GM21529 (cell line): ENCODE results near the gene CCDC51.
"Not testable (repeated sequence)": the region's sequence is repeated elsewhere in the genome, so short reads cannot be mapped to it uniquely, and the experiment has no call there.

Experiments
- ATAC-seq: cut with Tn5 transposase; IDR thresholded peaks from one replicate; pipeline ENCODE4 v1.9.1; 2021; ENCODE audit not compliant: unreplicated experiment

The CCDC51 gene

GRCh38 chr3:48439820-48440589 lies at the start of gene CCDC51, which contains the start of gene TMA7:
CCDC51 (minus strand) TSS chr3:48440119; CDS start chr3:48435128, 4,991 bp downstream.
TMA7 (plus strand) TSS chr3:48440257; CDS start chr3:48440297, 40 bp downstream.
- peak; percentile 94 for ATAC-seq

DNA sequence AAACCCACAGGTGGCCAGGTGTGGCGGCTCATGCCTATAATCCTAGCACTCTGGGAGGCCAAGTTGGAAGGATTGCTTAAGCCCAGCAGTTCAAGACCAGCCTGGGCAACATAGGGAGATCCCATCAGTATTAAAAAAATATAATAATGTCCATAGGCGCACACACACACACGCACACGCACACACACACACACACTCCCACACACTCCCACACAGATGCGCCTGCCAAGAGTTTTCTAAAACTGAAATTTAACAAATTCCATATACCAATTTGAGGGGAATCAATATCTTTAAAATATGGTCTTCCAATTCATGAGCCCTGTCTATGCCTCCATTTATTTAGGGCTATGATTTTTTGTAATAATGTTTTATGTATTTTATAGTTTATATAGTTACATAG lies 47.0 kb upstream of the CCDC51 start:
- ATAC-seq, result no peak

- ATAC-seq, result not testable (repeated sequence)
These were observed 42.9 kb upstream of the CCDC51 start for GRCh38 chr3:48482822-48483221.

DNA sequence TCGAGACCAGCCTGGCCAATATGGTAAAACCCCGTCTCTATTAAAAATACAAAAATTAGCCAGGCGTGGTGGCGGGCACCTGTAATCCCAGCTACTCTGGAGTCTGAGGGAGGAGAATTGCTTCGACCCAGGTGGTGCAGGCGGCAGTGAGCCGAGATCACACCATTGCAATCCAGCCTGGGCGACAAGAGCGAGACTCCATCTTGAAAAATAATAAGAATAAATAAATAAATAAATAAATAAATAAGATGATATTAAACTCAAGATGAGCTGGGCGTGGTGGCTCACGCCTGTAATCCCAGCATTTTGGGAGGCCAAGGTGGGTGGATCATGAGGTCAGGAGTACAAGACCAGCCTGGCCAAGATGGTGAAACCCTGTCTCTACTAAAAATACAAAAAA lies 41.0 kb upstream of the CCDC51 start:
- not testable (repeated sequence) for ATAC-seq

GRCh38 chr3:48478626-48479555 lies 39.0 kb upstream of the CCDC51 start:
- ATAC-seq, result no peak

GRCh38 chr3:48477959-48478520 lies 38.1 kb upstream of the CCDC51 start:
- ATAC-seq, result no peak

DNA sequence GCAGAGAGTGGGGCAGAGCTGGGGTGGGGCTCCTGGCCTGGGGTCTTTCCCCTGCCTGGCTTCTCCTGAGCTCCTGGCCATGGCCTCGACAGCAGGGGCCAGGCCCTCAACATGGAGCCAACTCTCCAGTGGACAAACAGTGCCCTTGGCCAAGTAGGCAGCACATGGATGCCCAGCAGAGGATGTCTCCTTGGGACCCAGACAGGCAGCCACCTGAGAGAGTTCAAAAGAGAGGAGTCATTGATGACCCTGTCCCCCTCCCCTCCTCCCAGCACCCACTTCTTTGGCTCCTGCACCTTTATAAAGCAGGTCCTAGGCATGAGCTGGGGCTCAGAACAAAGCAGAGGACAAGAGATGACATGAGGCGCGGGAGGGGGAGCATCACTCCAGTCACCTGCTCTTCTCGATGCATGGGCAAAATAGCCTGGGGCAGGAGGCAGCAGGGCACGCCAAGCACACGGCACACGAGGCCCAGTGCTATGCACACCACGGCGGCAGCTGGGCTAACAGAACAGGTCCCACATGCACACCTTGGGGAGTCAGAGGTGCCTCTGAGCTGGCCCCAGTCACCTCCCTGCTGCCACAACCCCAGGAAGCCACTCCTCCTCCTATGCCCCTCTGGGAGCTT lies 36.6 kb upstream of the CCDC51 start:
- ATAC-seq, result no peak

GRCh38 chr3:48475188-48475587 lies 35.3 kb upstream of the CCDC51 start:
- ATAC-seq, result no peak

- no peak for ATAC-seq
These were observed 34.7 kb upstream of the CCDC51 start for GRCh38 chr3:48474619-48475018.

DNA sequence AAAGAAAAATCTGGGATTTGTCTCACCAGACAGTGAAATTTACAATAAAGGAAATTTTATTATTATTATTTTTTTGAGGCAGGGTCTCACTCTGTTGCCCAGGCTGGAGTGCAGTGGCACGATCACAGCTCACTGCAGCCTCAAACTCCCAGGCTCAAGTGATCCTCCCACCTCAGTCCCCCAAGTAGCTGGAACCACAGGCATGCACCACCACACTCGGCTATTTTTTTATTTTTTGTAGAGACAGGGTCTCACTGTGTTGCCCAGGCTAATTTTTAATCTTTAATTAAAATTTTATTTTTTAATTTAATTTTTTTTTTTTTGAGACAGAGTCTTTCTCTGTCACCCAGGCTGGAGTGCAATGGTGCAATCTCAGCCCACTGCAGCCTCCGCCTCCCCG lies 34.1 kb upstream of the CCDC51 start:
- not testable (repeated sequence) for ATAC-seq

DNA sequence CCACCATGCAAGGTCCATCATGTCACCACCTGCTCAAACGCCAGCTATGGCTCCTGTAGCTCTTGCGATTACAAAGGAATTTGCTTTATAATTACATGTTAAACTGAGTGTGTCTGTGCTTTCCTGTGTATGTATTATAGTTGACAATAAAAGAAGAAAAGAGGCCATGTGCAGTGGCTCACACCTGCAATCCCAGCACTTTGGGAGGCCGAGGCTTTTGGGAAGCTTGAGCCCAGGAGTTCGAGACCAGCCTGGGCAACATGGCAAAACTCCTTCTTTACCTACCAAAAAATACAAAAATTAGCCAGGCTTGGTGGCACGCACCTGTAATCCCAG lies 33.7 kb upstream of the CCDC51 start:
- no peak for ATAC-seq

DNA sequence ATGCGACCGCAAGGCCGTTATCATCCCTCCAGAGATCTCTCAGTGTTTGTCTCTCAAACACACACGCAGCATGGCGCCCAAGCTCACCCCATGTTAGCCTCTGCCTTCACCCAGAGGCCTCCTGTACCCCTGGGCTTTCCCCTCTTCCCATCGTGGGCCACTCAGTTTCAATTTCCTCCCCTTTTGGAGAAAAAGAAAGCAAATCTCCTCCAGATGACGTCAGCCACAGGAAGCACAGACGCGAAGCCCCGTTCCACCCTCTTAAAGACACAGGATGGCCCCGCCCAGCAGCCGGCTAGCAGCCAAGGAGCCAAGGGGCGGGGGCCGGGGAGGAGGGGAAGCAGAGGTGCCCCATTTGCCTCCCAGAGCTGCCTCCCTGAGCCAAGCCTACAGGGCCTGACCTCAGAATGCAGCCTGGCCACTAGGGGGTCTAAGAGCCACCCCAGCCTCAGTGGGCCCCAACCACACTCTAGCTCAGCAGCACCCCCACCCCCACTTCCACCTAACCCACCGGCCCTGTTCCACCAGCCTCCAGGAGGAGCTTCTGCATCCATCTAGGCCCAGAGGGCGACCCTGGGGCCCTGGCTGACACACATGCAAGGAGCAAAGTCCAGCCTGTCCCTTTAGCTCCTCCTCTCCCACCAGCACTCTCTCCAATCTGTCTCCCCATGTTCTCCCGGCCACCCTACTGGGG lies 33.2 kb upstream of the CCDC51 start:
- peak; percentile 75 for ATAC-seq

- ATAC-seq, result no peak
These were observed 32.7 kb upstream of the CCDC51 start for GRCh38 chr3:48472673-48472922.

GRCh38 chr3:48470286-48470685 lies 30.4 kb upstream of the CCDC51 start:
- no peak for ATAC-seq

- no peak for ATAC-seq
These were observed 29.4 kb upstream of the CCDC51 start for GRCh38 chr3:48469046-48469915.

GRCh38 chr3:48468329-48468731 lies 28.4 kb upstream of the CCDC51 start:
- no peak for ATAC-seq

DNA sequence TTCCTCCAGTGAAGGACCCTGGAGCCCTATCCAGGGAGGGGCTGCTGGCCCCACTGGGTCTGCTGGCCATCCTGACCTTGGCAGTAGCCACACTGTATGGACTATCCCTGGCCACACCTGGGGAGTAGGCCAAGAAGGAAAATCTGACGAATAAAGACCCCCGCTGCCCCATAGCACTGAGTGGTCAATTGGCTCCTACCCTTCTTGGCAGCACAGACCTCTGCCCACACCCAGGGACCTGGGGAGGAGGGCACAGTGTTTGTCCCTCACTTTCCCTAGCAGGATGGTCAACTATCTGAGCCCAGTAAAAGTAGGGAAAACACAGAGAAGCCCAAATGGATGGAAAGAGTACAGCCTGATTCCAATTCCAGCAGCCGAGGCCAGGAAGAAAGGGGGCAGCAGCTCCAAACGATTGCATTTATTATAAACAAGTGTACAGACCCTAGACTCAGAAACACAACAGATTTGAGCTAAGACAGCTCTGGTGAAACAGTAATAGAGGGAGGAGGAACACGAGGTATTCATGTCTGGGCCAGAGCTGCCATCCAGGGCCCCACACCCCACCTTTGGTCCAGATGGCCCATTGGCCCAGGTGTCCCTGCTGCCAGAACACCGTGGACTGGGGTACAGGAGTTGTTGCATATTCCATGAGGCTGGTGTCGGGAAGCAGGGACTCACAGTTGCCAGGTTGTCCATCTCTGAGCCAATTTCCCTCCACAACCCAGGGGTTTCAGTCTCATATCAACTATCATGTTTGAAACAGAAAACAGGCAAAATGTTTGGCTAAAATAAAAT lies 27.8 kb upstream of the CCDC51 start:
- ATAC-seq, result no peak

GRCh38 chr3:48467110-48467454 lies 27.2 kb upstream of the CCDC51 start:
- ATAC-seq, result no peak

DNA sequence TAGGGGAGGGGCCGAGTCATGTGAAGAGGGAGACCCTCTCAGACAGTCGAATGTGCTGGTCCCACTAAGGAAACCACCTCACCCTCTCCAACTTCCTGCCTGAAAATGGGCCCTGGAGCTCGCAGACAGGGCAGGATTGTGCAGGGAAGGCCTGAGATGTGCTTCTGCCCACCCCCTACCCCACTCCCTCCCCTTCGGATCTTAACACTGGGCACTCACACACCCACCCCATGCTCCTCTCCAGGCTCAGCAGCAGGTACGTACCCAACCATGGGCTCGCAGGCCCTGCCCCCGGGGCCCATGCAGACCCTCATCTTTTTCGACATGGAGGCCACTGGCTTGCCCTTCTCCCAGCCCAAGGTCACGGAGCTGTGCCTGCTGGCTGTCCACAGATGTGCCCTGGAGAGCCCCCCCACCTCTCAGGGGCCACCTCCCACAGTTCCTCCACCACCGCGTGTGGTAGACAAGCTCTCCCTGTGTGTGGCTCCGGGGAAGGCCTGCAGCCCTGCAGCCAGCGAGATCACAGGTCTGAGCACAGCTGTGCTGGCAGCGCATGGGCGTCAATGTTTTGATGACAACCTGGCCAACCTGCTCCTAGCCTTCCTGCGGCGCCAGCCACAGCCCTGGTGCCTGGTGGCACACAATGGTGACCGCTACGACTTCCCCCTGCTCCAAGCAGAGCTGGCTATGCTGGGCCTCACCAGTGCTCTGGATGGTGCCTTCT lies 26.6 kb upstream of the CCDC51 start:
- ATAC-seq, result peak; percentile 10
